Lower lobe of right lung (tissue), 2 donors: ENCODE measurements around the gene BICC1. TPM values are rescaled to one million over a fixed set of nuclear protein-coding genes. Genes with fewer than 3 reads are reported as not detected.

Experiments
- ATAC-seq, 2 donors: fragments of 200-7000 bp; cut with Tn5 transposase; one replicate each; pipeline ENCODE4 v1.9.1; 2020 to 2022; ENCODE audit warnings: mild to moderate bottlenecking in 2 of 2, moderate library complexity in 2 of 2
- DNase-seq: peaks from one replicate; pipeline ENCODE4 v3.0.0-alpha.2; 2020
- H3K27ac ChIP-seq: fragments of 200-600 bp; one replicate; pipeline ENCODE4 v1.8.0; 2022
- H3K27me3 ChIP-seq: fragments of 200-600 bp; one replicate; pipeline ENCODE4 v1.8.0; 2022; ENCODE audit warnings: low read depth
- H3K36me3 ChIP-seq: fragments of 200-600 bp; one replicate; pipeline ENCODE4 v1.8.0; 2022; ENCODE audit warnings: mild to moderate bottlenecking
- H3K4me1 ChIP-seq: fragments of 200-600 bp; one replicate; pipeline ENCODE4 v1.8.0; 2022
- H3K4me3 ChIP-seq: fragments of 200-600 bp; one replicate; pipeline ENCODE4 v1.8.0; 2022; ENCODE audit warnings: mild to moderate bottlenecking
- H3K9me3 ChIP-seq: fragments of 200-600 bp; one replicate; pipeline ENCODE4 v1.8.0; 2022
- CTCF ChIP-seq: fragments of 200-600 bp; IDR thresholded peaks from one replicate; pipeline ENCODE4 v1.8.0; 2022; ENCODE audit warnings: antibody characterized with exemption, mild to moderate bottlenecking
- intact Hi-C: fragments of 100-400 bp; cut with DNase I; formaldehyde crosslinking; loops from one replicate; pipeline ENCODE4 v1.11.0; 2022
- total RNA-seq: library from RNA; stranded (reverse); fragmentation: NEBNext Ultra II Directional; extraction: Animal tissue kit (Norgen Biotek cat#: 25700); gene quantifications from one replicate; pipeline ENCODE4 v1.2.1, GENCODE V29; 2021
- donor health status: DM: no; HTN: yes; CAD: no; lungs with severe emphysema.

BICC1 gene
- total RNA-seq, 1 donor from 2014 or later: 11.0 TPM

DNA sequence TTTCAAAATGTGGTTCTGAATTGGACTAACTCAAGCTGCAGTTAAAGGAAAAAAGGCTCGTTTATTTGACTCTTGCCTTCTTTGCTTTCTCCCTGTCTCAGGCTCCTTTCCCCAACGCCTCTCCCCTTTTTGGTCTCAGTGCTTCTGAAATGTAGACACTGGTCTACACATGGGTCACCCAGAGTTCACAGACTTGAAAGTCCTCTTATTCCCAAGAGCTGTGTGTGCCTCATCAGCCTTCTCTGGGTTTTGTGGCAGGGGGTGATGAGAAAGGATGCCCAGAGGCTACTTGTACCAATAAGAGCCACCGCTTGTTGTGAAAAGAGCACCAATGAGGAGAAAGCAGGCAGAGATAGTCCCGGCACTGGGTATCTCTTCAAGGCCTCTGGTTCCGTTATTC is 125.7 kb downstream of the BICC1 start:
- DNase-seq (no peak), ATAC-seq (no peak)
- no peaks in the 10 kb centered on the region for H3K4me1 ChIP-seq
- no peaks in the 10 kb centered on the region for H3K36me3 ChIP-seq
- H3K9me3 ChIP-seq: no peaks in the 10 kb centered on the region
- H3K27me3 ChIP-seq: no peaks in the 10 kb centered on the region
- intact Hi-C loops: no loop called here
- no peak for TF ChIP-seq CTCF
- no peak overlapping the region for H3K4me3 ChIP-seq
- no peak overlapping the region for H3K27ac ChIP-seq

GRCh38 chr10:58641095-58641531 is 128.4 kb downstream of the BICC1 start:
- peak in 1 of 2 donors; percentile 44 for ATAC-seq
- intact Hi-C loops: no loop called here
- H3K9me3 ChIP-seq: no peaks in the 10 kb centered on the region
- TF ChIP-seq CTCF: peak; percentile 9
- no peak for DNase-seq
- H3K27me3 ChIP-seq: no peaks in the 10 kb centered on the region
- no peak overlapping the region for H3K4me3 ChIP-seq
- no peak overlapping the region for H3K27ac ChIP-seq
- no peaks in the 10 kb centered on the region for H3K36me3 ChIP-seq
- no peaks in the 10 kb centered on the region for H3K4me1 ChIP-seq

- no peak for DNase-seq
- intact Hi-C loops: no loop called here
Measured at GRCh38 chr10:58641708-58642107, 129.0 kb downstream of the BICC1 start.

GRCh38 chr10:58642283-58642682 is 129.6 kb downstream of the BICC1 start:
- Histone ChIP-seq H3K27ac (no peak overlapping the region), H3K27me3 (no peaks in the 10 kb centered on the region), H3K36me3 (no peaks in the 10 kb centered on the region), H3K4me3 (no peak overlapping the region), H3K9me3 (no peaks in the 10 kb centered on the region), H3K4me1 (peaks cover under 1% of the 10 kb centered on the region)
- intact Hi-C loops: no loop called here
- ATAC-seq (no peak), DNase-seq (no peak)
- TF ChIP-seq CTCF: no peak

More at GRCh38 chr10:58641708-58642107, 129.0 kb downstream of the BICC1 start:
- ATAC-seq: no peak
- Histone ChIP-seq H3K9me3 (no peaks in the 10 kb centered on the region), H3K27me3 (no peaks in the 10 kb centered on the region), H3K27ac (peak overlapping the region; percentile 4), H3K4me3 (no peak overlapping the region), H3K36me3 (no peaks in the 10 kb centered on the region), H3K4me1 (no peaks in the 10 kb centered on the region)
- no peak for TF ChIP-seq CTCF

DNA sequence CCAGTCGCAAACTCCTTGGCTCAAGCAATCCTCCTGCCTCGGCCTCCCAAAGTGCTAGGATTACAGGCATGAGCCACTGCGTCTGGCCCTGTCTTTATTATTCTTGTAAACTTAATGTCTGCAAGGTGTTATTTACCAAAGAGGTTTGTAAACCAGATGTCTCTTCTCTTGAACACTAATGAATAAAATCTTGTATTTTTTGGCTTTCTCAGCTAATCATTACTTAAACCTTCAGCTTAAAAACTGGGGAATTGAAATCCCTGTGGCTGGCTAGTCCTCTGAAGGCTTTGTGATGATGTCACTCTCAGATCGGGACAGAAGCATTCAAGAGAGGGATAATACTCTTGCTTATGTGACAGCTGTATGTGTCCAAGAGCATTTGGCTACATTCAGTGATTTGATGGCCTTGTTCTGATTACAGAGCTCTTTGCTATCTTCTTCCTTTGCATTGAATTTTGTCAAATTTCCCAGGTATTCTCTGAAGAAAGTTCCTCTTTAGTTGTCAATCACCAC is 130.3 kb downstream of the BICC1 start:
- TF ChIP-seq CTCF: no peak
- DNase-seq: no peak
- no peak for ATAC-seq
- no peak overlapping the region for H3K27ac ChIP-seq
- intact Hi-C loops: no loop called here
- peaks cover 7% of the 10 kb centered on the region for H3K4me1 ChIP-seq
- H3K27me3 ChIP-seq: no peaks in the 10 kb centered on the region
- H3K36me3 ChIP-seq: no peaks in the 10 kb centered on the region
- H3K9me3 ChIP-seq: no peaks in the 10 kb centered on the region
- H3K4me3 ChIP-seq: no peak overlapping the region
